Activated CD4-positive, alpha-beta T cell treated with anti-CD3 and anti-CD28 coated beads for 24 hours (primary cell): ENCODE measurements around the gene ACTR3C.

ENCODE experiments used
- DNase-seq, 2 donors: peaks; one replicate each; pipeline ENCODE4 v3.0.0-alpha.2; 2020; ENCODE audit warnings: low read depth in 2 of 2

The ACTR3C gene

GRCh38 chr7:150322833-150323681, at the start of gene ACTR3C, which contains the start of gene LRRC61:
ACTR3C (minus strand) TSS chr7:150323545; CDS start chr7:150295296, 28,249 bp downstream.
LRRC61 (plus strand) TSS chr7:150323355; CDS start chr7:150336862, 13,507 bp downstream.
- DNase-seq, result peak; percentile 44 to 61

- DNase-seq, result no peak
Measured at GRCh38 chr7:150372271-150373048, 49.1 kb upstream of the ACTR3C start.

GRCh38 chr7:150371996-150372270, 48.6 kb upstream of the ACTR3C start:
- no peak for DNase-seq

- DNase-seq, result no peak
Measured at GRCh38 chr7:150371131-150371995, 48.0 kb upstream of the ACTR3C start.

- no peak for DNase-seq
Measured at GRCh38 chr7:150370612-150371071, 47.3 kb upstream of the ACTR3C start.

- no peak for DNase-seq
Measured at GRCh38 chr7:150369748-150370501, 46.6 kb upstream of the ACTR3C start.

- DNase-seq, result peak; percentile 39 to 40
Measured at GRCh38 chr7:150368884-150369747, 45.8 kb upstream of the ACTR3C start.

GRCh38 chr7:150368096-150368883, 44.9 kb upstream of the ACTR3C start, which contains the start of gene REPIN1:
REPIN1 (plus strand) TSS chr7:150368822; CDS start chr7:150369712, 890 bp downstream.
- peak; percentile 65 to 72 for DNase-seq

- DNase-seq, result no peak
Measured at GRCh38 chr7:150367677-150368095, 44.3 kb upstream of the ACTR3C start.

- DNase-seq, result no peak
Measured at GRCh38 chr7:150365673-150366398, 42.5 kb upstream of the ACTR3C start.

GRCh38 chr7:150365194-150365593, 41.8 kb upstream of the ACTR3C start:
- DNase-seq, result no peak

- DNase-seq, result no peak
Measured at GRCh38 chr7:150363872-150364271, 40.5 kb upstream of the ACTR3C start.

- no peak for DNase-seq
Measured at GRCh38 chr7:150363370-150363769, 40.0 kb upstream of the ACTR3C start.

- DNase-seq, result no peak
Measured at GRCh38 chr7:150361807-150362621, 38.7 kb upstream of the ACTR3C start.

- no peak for DNase-seq
Measured at GRCh38 chr7:150361402-150361801, 38.1 kb upstream of the ACTR3C start.

GRCh38 chr7:150360363-150361058, 37.2 kb upstream of the ACTR3C start:
- no peak for DNase-seq
